IMR-90 (cell line): ENCODE measurements around the gene BRPF1.

Experiments used
- CEBPB ChIP-seq: IDR thresholded peaks from 2 replicates; pipeline ENCODE4 v1.6.1; 2012; ENCODE audit warnings: low read depth, low read length, improper control_type of control experiment
- CHD1 ChIP-seq: IDR thresholded peaks from 2 replicates; pipeline ENCODE4 v1.6.1; 2012; ENCODE audit warnings: low read depth, low read length, improper control_type of control experiment
- CTCF ChIP-seq: conservative IDR thresholded peaks from 2 replicates; pipeline ENCODE4 v1.5.1; 2012; ENCODE audit warnings: mild to moderate bottlenecking, low read depth, low read length, improper control_type of control experiment
- ELK1 ChIP-seq: fragments of 150-350 bp; IDR thresholded peaks from 2 replicates; pipeline ENCODE4 v1.6.1; 2016; ENCODE audit warnings: low read depth, mild to moderate bottlenecking, low read length, moderate library complexity, borderline replicate concordance
- FOS ChIP-seq: fragments of 150-350 bp; IDR thresholded peaks from 2 replicates; pipeline ENCODE4 v1.6.1; 2016; ENCODE audit warnings: low read depth, low read length
- MAZ ChIP-seq: IDR thresholded peaks from 2 replicates; pipeline ENCODE4 v1.6.1; 2012; ENCODE audit warnings: low read depth, mild to moderate bottlenecking, low read length, improper control_type of control experiment, moderate library complexity, borderline replicate concordance
- POLR2A ChIP-seq: IDR thresholded peaks from 2 replicates; pipeline ENCODE4 v1.6.1; 2012; ENCODE audit warnings: mild to moderate bottlenecking, low read depth, low read length
- RAD21 ChIP-seq: IDR thresholded peaks from 2 replicates; pipeline ENCODE4 v1.6.1; 2012; ENCODE audit warnings: low read length, improper control_type of control experiment
- RFX5 ChIP-seq: IDR thresholded peaks from 2 replicates; pipeline ENCODE4 v1.8.0; 2012; ENCODE audit warnings: low read depth, mild to moderate bottlenecking, low read length, moderate library complexity
- SMC3 ChIP-seq: fragments of 150-350 bp; IDR thresholded peaks from 2 replicates; pipeline ENCODE4 v1.6.1; 2016; ENCODE audit warnings: low read depth, mild to moderate bottlenecking, antibody characterized with exemption, low read length, moderate library complexity
- USF2 ChIP-seq: fragments of 150-350 bp; IDR thresholded peaks from 2 replicates; pipeline ENCODE4 v1.6.1; 2017; ENCODE audit warnings: mild to moderate bottlenecking, antibody characterized with exemption, low read length, low read depth

GRCh38 chr3:9750556-9751411, 19.2 kb downstream of the BRPF1 start:
- TF ChIP-seq CTCF: no peak
- no peak for TF ChIP-seq RAD21
- TF ChIP-seq CHD1: no peak
- no peak for TF ChIP-seq USF2
- no peak for TF ChIP-seq FOS
- no peak for TF ChIP-seq SMC3
- no peak for TF ChIP-seq POLR2A
- no peak for TF ChIP-seq RFX5
- no peak for TF ChIP-seq MAZ
- no peak for TF ChIP-seq ELK1
- TF ChIP-seq CEBPB: no peak
